Left colon (tissue), 2 donors: ENCODE results near the gene GNL1. TPM values are rescaled to one million over a fixed set of nuclear protein-coding genes. Genes with fewer than 3 reads are reported as not detected.
A peak's percentile ranks its signal among the peaks of the same experiment; 100 is the strongest.
"Not testable (repeated sequence)": the region's sequence is repeated elsewhere in the genome, so short reads cannot be mapped to it uniquely, and the experiment has no call there.

ENCODE experiments used
- ATAC-seq: fragments of 200-7000 bp; cut with Tn5 transposase; one replicate; pipeline ENCODE4 v1.9.1; 2020; ENCODE audit warnings: mild to moderate bottlenecking, moderate library complexity
- DNase-seq, 2 donors: peaks; one replicate each; pipeline ENCODE4 v3.0.0-alpha.2; 2020
- intact Hi-C, 2 donors: fragments of 100-400 bp; cut with DNase I in 1 of 2; cut with micrococcal nuclease in 1 of 2; formaldehyde crosslinking; loops; one replicate each; pipeline versions ENCODE4 v1.11.2 to v1.14.0; 2022; cut with DNase I, micrococcal nuclease
- total RNA-seq, 2 donors: library from RNA; stranded (reverse); fragmentation: NEBNext Ultra II Directional; extraction: Animal tissue kit (Norgen Biotek cat#: 25700); gene quantifications; one replicate each; pipeline ENCODE4 v1.2.1, GENCODE V29; 2021
- donor health status: DM: no; HTN: no; CAD: no.
- donor health status: DM: yes; HTN: yes; CAD: no.

Gene GNL1
- total RNA-seq, 2 donors from 2014 or later = 42.6 to 43.8 TPM

- intact Hi-C loops = loop anchor here in 1 of 2 donors (10.0 kb wide), 1 partner anchor 58 kb away; the partner anchor contains the start of gene HLA-E
- ATAC-seq (no peak), DNase-seq (no peak)
Measured at GRCh38 chr6:30542404-30542725, 13.9 kb downstream of the GNL1 start.

- intact Hi-C loops = loop anchor here in 1 of 2 donors (10.0 kb wide), 1 partner anchor 57 kb away; the partner anchor contains the start of gene HLA-E
- peak; percentile 88 for ATAC-seq
- DNase-seq = peak; percentile 67 to 73
Measured at GRCh38 chr6:30541515-30542403, 14.5 kb downstream of the GNL1 start.

GRCh38 chr6:30537931-30538330, 18.4 kb downstream of the GNL1 start:
- ATAC-seq (no peak), DNase-seq (no peak)
- intact Hi-C loops = no loop called here

GRCh38 chr6:30533460-30534294, 22.6 kb downstream of the GNL1 start:
- intact Hi-C loops = loop anchor here in 1 of 2 donors (5.0 kb wide), 1 partner anchor 51 kb away; no protein-coding TSS in a partner anchor
- DNase-seq (no peak), ATAC-seq (peak; percentile 77)

- DNase-seq = no peak
- intact Hi-C loops = loop anchor here in 1 of 2 donors (5.0 kb wide), 1 partner anchor 48 kb away; no protein-coding TSS in a partner anchor
- ATAC-seq = no peak
Measured at GRCh38 chr6:30530014-30530413, 26.3 kb downstream of the GNL1 start.

- intact Hi-C loops, ATAC-seq, DNase-seq: not testable (repeated sequence)
Measured at GRCh38 chr6:30529349-30529875, 26.9 kb downstream of the GNL1 start.

DNA sequence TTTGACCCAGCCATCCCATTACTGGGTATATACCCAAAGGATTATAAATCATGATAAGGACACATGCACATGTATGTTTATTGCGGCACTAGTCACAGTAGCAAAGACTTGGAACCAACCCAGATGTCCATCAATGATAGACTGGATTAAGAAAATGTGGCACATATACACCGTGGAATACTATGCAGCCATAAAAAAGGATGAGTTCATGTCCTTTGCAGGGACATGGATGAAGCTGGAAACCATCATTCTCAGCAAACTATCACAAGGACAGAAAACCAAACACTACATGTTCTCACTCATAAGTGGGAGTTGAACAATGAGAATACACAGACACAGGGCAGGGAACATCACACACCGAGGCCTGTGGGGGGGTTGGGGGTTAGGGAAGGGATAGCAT, 29.8 kb downstream of the GNL1 start:
- DNase-seq, ATAC-seq, intact Hi-C loops: not testable (repeated sequence)

GRCh38 chr6:30521952-30522351, 34.3 kb downstream of the GNL1 start:
- DNase-seq, ATAC-seq, intact Hi-C loops: not testable (repeated sequence)

- DNase-seq (peak; percentile 62 to 85), ATAC-seq (peak; percentile 55)
- intact Hi-C loops = not testable (repeated sequence)
Measured at GRCh38 chr6:30521082-30521481, 35.2 kb downstream of the GNL1 start.

- DNase-seq = no peak
- intact Hi-C loops = no loop called here
- ATAC-seq = no peak
Measured at GRCh38 chr6:30520522-30520921, 35.8 kb downstream of the GNL1 start.

DNA sequence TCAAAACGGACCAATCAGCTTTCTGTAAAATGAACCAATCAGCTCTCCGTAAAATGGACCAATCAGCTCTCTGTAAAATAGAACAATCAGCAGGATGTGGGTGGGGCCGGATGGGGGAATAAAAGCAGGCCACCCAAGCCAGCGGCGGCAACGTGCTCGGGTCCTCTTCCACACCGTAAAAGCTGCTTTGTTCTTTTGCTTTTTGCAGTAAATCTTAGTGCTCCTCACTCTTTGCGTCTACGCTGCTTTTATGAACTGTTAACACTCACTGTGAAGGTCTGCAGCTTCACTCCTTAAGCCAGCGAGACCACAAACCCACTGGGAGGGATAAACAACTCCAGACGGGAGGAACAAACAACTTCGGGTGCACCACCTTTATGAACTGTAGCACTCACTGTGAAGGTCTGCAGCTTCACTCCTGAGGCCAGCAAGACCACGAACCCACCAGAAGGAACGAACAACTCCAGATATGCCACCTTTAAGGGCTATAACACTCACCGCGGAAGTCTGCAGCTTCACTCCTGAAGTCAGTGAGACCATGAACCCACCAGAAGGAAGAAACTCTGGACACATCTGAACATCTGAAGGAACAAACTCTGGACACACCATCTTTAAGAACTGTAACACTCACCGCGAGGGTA, 37.7 kb downstream of the GNL1 start:
- ATAC-seq, intact Hi-C loops: not testable (repeated sequence)

DNA sequence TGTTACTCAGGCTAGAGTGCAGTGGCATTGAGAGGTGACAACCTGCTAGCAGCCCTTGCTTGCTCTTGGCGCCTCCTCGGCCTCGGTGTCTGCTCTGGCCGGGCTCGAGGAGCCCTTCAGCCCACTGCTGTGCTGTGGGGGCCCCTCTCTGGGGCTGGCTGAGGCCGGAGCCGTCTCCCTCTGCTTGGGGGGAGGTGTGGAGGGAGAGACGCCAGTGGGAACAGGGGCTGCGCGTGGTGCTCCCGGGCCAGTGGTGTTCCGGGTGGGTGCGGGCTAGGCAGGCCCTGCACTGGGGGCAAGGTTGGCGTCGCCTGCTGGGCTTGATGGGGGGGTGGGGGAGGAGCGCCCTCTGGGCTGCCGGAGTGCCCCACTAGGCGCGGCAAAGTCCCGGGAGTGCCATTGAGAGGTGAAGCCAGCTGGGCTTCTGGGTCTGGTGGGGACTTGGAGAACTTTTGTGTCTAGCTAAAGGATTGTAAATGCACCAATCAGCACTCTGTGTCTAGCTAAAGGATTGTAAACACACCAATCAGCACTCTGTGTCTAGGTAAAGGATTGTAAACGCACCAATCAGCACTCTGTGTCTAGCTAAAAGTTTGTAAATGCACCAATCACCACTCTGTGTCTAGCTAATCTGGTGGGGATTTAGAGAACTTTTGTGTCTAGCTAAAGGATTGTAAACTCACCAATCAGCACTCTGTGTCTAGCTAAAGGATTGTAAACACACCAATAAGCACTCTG, 38.4 kb downstream of the GNL1 start:
- ATAC-seq, DNase-seq, intact Hi-C loops: not testable (repeated sequence)

More for the DNA sequence above, 37.7 kb downstream of the GNL1 start:
- DNase-seq = not testable (repeated sequence)

GRCh38 chr6:30516754-30517076, 39.6 kb downstream of the GNL1 start:
- intact Hi-C loops, ATAC-seq, DNase-seq: not testable (repeated sequence)

DNA sequence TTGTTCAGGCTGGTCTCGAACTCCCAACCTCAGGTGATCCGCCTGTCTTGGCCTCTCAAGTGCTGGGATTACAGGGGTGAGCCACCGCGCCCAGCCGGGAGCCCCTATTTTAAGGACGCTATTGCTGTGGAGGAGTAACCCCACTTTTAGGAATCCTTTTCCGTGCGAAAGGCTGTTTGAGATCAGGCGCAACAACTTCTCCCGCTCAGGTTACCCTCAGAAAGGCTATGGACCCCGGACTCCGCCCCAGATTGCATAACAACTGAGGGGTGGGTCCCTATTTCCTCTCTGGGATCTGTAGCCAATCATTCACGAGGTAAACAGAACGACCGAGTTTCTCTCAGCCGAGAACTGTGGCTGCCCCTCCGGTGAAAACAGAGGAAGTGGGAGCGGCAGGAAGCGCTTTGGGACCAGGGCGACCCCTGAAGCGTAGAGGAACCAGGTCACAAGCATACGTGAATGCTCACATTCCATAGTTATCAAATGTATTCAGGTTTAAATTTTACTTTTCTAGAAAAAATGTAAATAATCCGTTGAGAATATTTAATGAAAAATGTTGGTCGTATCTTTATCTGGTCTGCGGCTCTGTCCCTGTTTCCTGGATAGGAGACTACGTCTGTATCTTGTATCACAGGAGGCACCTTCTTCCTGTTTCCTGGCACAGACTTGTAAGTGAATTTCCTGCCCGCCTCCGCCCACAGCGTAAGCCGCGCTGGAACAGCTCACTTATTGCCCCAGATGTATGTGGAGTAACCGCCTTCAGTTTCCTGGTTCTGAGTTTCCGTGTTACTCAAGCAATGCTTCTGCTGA, 40.1 kb downstream of the GNL1 start:
- intact Hi-C loops = no loop called here
- peak; percentile 93 for ATAC-seq
- peak; percentile 90 to 95 for DNase-seq

- intact Hi-C loops = no loop called here
- ATAC-seq = no peak
- no peak for DNase-seq
Measured at GRCh38 chr6:30515106-30515505, 41.2 kb downstream of the GNL1 start.

DNA sequence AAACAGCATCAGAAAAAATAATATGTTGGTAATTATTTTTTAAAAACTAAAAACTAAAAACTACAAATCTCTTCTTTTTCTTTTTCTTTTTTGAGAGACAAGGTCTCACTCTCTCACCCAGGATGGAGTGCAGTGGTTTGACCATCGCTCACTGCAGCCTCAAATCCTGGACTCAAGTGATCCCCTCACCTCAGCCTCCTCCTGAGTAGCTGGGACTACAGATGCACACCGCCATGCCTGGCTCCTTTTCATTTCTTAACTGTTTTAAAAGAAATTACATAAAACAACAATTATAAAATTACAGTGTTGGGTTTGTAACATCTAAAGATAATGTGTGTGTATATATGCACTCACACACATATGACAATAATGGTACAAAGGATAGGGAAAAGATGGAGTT, 42.8 kb downstream of the GNL1 start:
- no peak for ATAC-seq
- DNase-seq = no peak
- intact Hi-C loops = no loop called here

DNA sequence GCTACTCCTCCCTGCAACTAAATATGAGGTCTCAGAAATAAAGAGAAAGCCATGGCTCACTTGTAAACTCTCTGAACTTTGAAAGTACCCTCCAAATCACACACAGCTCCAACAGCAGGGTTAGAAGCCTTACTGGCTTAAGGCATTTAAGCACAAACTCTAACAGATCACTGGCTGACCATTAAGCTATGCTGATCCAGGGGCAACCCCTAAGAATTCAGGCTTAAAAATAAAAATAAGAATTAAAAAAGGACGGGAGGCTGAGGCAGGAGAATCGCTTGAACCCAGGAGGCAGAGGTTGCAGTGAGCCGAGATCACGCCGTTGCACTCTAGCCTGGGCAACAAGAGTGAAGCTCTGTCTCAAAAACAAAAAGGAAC, 45.1 kb downstream of the GNL1 start:
- no peak for ATAC-seq
- intact Hi-C loops = no loop called here
- no peak for DNase-seq
